Karpas-422 (cell line): ENCODE data around the gene MVK. TPM values are rescaled to one million over a fixed set of nuclear protein-coding genes. Genes with fewer than 3 reads are reported as not detected.

Experiments
- DNase-seq: peaks from one replicate; pipeline ENCODE4 v3.0.0-alpha.2; 2015
- H2AFZ ChIP-seq: fragments of 200-600 bp; sonication (generic); 2 replicates; pipeline ENCODE4 v1.6.1; 2014; ENCODE audit warnings: antibody characterized with exemption, low read length, mixed read lengths
- H3K27ac ChIP-seq: fragments of 200-600 bp; sonication (generic); 2 replicates; pipeline ENCODE4 v1.5.1; 2014; ENCODE audit warnings: mild to moderate bottlenecking, low read length, moderate library complexity
- H3K27me3 ChIP-seq: fragments of 200-600 bp; sonication (generic); 2 replicates; pipeline ENCODE4 v1.6.1; 2014; ENCODE audit warnings: low read length, mixed read lengths
- H3K36me3 ChIP-seq: fragments of 200-600 bp; sonication (generic); 2 replicates; pipeline ENCODE4 v1.6.1; 2014; ENCODE audit warnings: low read length, mixed read lengths; ENCODE audit not compliant: insufficient read depth
- H3K4me1 ChIP-seq: fragments of 200-600 bp; sonication (generic); 2 replicates; pipeline ENCODE4 v1.6.1; 2014; ENCODE audit warnings: mild to moderate bottlenecking, low read length, mixed read lengths
- H3K4me2 ChIP-seq: fragments of 200-600 bp; sonication (generic); 2 replicates; pipeline ENCODE4 v1.6.1; 2014; ENCODE audit warnings: low read length, low read depth, mild to moderate bottlenecking; ENCODE audit not compliant: poor library complexity, severe bottlenecking
- H3K4me3 ChIP-seq: fragments of 200-600 bp; sonication (generic); 2 replicates; pipeline ENCODE4 v1.5.1; 2014; ENCODE audit warnings: mild to moderate bottlenecking, antibody characterized with exemption, low read length, mixed read lengths
- H3K79me2 ChIP-seq: fragments of 200-600 bp; sonication (generic); 2 replicates; pipeline ENCODE4 v1.6.1; 2014; ENCODE audit warnings: mild to moderate bottlenecking, low read length, mixed read lengths
- H3K9ac ChIP-seq: fragments of 200-600 bp; sonication (generic); 2 replicates; pipeline ENCODE4 v1.6.0; 2014; ENCODE audit warnings: low read length
- H3K9me2 ChIP-seq: fragments of 200-600 bp; sonication (generic), shearing (Covaris generic); replicated peaks from 2 replicates; pipeline ENCODE4 v1.6.0; 2014; ENCODE audit warnings: mild to moderate bottlenecking, low read length, moderate library complexity; ENCODE audit not compliant: insufficient read depth
- H3K9me3 ChIP-seq: fragments of 300-700, 200-600 bp; sonication (generic); 2 replicates; pipeline ENCODE4 v1.6.1; 2014; ENCODE audit warnings: low read length, mixed read lengths
- H4K20me1 ChIP-seq: fragments of 200-600 bp; sonication (generic); 2 replicates; pipeline ENCODE4 v1.6.1; 2014; ENCODE audit warnings: mild to moderate bottlenecking, antibody characterized with exemption, low read length, low read depth; ENCODE audit not compliant: insufficient read depth
- total RNA-seq: library from RNA; depleted of rRNA; stranded (reverse); fragments of >200 nt; shearing (Covaris generic); gene quantifications from 2 replicates; pipeline ENCODE4 v1.2.3, GENCODE V29; 2014; ENCODE audit warnings: low replicate concordance

Gene MVK
- total RNA-seq, 1 experiment from 2014 or later = 14.7 TPM

DNA sequence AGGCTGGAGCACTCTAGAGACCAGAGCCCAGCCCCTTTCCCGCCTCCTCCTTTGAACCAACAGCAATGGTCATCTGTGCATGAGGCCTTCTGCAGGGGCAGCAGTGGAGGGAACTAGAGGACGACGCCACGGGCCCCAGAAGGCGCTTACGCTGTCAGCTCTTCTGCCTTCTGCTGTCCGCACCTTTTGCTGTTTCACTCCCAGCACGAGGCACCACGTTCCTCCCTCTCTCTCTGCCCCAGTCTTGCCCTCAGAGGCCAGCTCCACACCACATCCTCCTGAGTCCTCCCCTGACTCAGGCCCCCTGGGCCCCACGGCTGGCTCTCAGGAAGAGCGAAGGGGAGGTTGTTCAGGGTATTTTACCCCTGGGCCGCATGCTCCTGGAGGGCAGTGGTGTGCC lies 15.8 kb upstream of the MVK start:
- Histone ChIP-seq H3K4me2 (no peak overlapping the region), H3K4me1 (no peaks in the 10 kb centered on the region), H3K9me3 (peaks cover 3% of the 10 kb centered on the region; the same call in 1 of the 2 replicates), H3K4me3 (no peak overlapping the region), H2AFZ (no peak overlapping the region), H3K36me3 (peaks cover 7% of the 10 kb centered on the region; the same call in 1 of the 2 replicates), H3K27ac (no peak overlapping the region), H3K27me3 (no peaks in the 10 kb centered on the region), H4K20me1 (no peaks in the 10 kb centered on the region), H3K79me2 (no peaks in the 10 kb centered on the region), H3K9ac (no peak overlapping the region), H3K9me2 (no peaks in the 10 kb centered on the region)
- no peak for DNase-seq

GRCh38 chr12:109558374-109559199 lies 15.0 kb upstream of the MVK start:
- Histone ChIP-seq H3K9me2 (no peaks in the 10 kb centered on the region), H3K9ac (no peak overlapping the region), H3K27ac (no peak overlapping the region), H3K36me3 (peaks cover 12% of the 10 kb centered on the region; the same call in 1 of the 2 replicates), H3K79me2 (no peaks in the 10 kb centered on the region), H3K4me2 (no peak overlapping the region), H3K9me3 (peaks cover 3% of the 10 kb centered on the region; the same call in 1 of the 2 replicates), H3K27me3 (no peaks in the 10 kb centered on the region), H2AFZ (no peak overlapping the region), H3K4me1 (no peaks in the 10 kb centered on the region), H3K4me3 (no peak overlapping the region), H4K20me1 (no peaks in the 10 kb centered on the region)
- DNase-seq = no peak

- peaks cover 3% of the 10 kb centered on the region; the same call in 1 of the 2 replicates for H3K9me3 ChIP-seq
- no peaks in the 10 kb centered on the region for H4K20me1 ChIP-seq
- no peak overlapping the region for H3K9ac ChIP-seq
- no peaks in the 10 kb centered on the region for H3K9me2 ChIP-seq
- DNase-seq = no peak
- H3K79me2 ChIP-seq = no peaks in the 10 kb centered on the region
- H3K4me3 ChIP-seq = no peak overlapping the region
- H3K27ac ChIP-seq = no peak overlapping the region
- peaks cover 16% of the 10 kb centered on the region; the same call in 1 of the 2 replicates for H3K36me3 ChIP-seq
- no peak overlapping the region for H2AFZ ChIP-seq
- no peaks in the 10 kb centered on the region for H3K27me3 ChIP-seq
- no peaks in the 10 kb centered on the region for H3K4me1 ChIP-seq
- H3K4me2 ChIP-seq = no peak overlapping the region
Measured at GRCh38 chr12:109559200-109559505, 14.4 kb upstream of the MVK start.

DNA sequence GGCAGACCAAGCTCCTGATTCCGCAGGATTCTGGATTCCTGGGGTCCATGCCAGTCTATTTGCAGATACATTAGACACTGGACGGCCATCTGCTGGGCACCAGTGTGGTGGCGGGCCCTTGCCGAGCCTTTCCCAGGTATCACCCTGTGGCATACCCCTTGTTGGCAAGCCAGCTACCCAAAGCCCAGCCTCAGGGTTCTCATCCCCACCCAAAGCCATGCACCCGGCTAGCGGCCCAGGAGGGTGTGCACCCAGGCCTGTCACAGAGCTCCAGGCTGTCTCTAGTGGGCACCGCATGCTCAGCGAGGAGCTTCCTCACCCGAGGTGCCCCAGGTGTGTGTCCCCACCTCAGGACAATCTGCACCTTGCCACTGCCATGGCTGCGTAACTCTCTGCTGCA lies 14.0 kb upstream of the MVK start:
- H3K9me2 ChIP-seq = no peaks in the 10 kb centered on the region
- H4K20me1 ChIP-seq = no peaks in the 10 kb centered on the region
- H3K9me3 ChIP-seq = peaks cover 3% of the 10 kb centered on the region; the same call in 1 of the 2 replicates
- H3K36me3 ChIP-seq = peaks cover 17% of the 10 kb centered on the region
- H2AFZ ChIP-seq = no peak overlapping the region
- no peaks in the 10 kb centered on the region for H3K27me3 ChIP-seq
- no peaks in the 10 kb centered on the region for H3K79me2 ChIP-seq
- no peak overlapping the region for H3K4me3 ChIP-seq
- H3K4me1 ChIP-seq = no peaks in the 10 kb centered on the region
- H3K9ac ChIP-seq = no peak overlapping the region
- H3K4me2 ChIP-seq = no peak overlapping the region
- H3K27ac ChIP-seq = no peak overlapping the region
- no peak for DNase-seq

DNA sequence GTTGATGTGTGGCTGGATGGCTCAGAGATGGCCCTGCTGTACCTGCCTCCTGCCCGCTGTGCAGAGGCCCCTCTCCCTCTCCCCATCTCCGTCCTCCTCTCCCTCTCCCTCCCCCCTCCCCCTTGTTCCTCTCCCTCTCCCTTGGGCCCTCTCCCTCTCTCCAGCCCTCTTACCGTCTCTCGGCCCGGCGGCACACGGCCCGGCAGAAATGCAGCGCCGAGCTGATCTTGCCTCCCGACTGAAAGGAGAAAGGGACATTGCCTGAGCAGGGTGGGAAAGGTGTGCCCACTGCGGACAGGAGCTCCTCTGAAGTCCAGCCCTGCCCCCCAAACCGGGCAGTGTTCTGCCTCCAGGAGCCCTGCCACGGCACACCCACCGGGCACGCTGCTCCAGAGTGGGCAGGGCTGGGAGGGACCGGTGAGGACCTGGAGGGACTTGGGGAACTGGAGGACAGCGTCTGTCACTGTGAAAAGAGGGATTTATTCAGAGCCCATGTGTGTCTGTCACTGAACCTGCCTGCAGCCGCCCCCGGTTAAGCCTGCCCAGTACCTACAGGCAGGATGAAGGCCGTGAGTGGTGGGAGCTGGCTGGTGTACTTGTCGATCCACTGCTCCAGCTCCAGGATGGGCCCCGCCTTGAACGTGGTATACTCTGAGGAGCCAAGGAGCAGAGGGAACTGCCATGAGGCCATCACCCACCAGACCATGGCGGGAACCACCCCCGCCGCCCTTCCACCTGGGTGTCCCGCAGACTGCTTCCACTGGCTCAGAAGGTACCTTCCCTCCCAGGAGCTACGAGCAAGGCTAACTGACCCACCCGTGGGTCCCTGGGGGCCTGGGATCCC lies 12.5 kb upstream of the MVK start:
- no peaks in the 10 kb centered on the region for H3K27me3 ChIP-seq
- no peaks in the 10 kb centered on the region for H3K4me1 ChIP-seq

GRCh38 chr12:109561711-109562030 lies 11.9 kb upstream of the MVK start:
- no peak overlapping the region for H2AFZ ChIP-seq

More for the DNA sequence above, 12.5 kb upstream of the MVK start:
- no peaks in the 10 kb centered on the region for H3K9me2 ChIP-seq
- peaks cover 3% of the 10 kb centered on the region; the same call in 1 of the 2 replicates for H3K9me3 ChIP-seq
- no peak overlapping the region for H3K4me2 ChIP-seq
- DNase-seq = no peak
- H3K27ac ChIP-seq = no peak overlapping the region
- no peaks in the 10 kb centered on the region for H4K20me1 ChIP-seq
- H3K4me3 ChIP-seq = no peak overlapping the region
- H3K79me2 ChIP-seq = no peaks in the 10 kb centered on the region
- H3K9ac ChIP-seq = no peak overlapping the region
- H2AFZ ChIP-seq = no peak overlapping the region
- peaks cover 25% of the 10 kb centered on the region for H3K36me3 ChIP-seq

GRCh38 chr12:109562871-109563270 lies 10.7 kb upstream of the MVK start:
- no peak overlapping the region for H3K4me3 ChIP-seq
- H3K27ac ChIP-seq = no peak overlapping the region
- H3K9me3 ChIP-seq = peaks cover 3% of the 10 kb centered on the region; the same call in 1 of the 2 replicates
- H3K4me1 ChIP-seq = no peaks in the 10 kb centered on the region
- H3K9me2 ChIP-seq = no peaks in the 10 kb centered on the region
- no peak overlapping the region for H3K9ac ChIP-seq
- no peak overlapping the region for H3K4me2 ChIP-seq
- H3K79me2 ChIP-seq = no peaks in the 10 kb centered on the region
- H4K20me1 ChIP-seq = no peaks in the 10 kb centered on the region
- DNase-seq = no peak
- peaks cover 25% of the 10 kb centered on the region for H3K36me3 ChIP-seq
- no peak overlapping the region for H2AFZ ChIP-seq
- H3K27me3 ChIP-seq = no peaks in the 10 kb centered on the region

More at GRCh38 chr12:109561711-109562030, 11.9 kb upstream of the MVK start:
- Histone ChIP-seq H4K20me1 (no peaks in the 10 kb centered on the region), H3K9me2 (no peaks in the 10 kb centered on the region), H3K9ac (no peak overlapping the region), H3K4me1 (no peaks in the 10 kb centered on the region), H3K9me3 (peaks cover 3% of the 10 kb centered on the region; the same call in 1 of the 2 replicates), H3K4me3 (no peak overlapping the region), H3K27me3 (no peaks in the 10 kb centered on the region), H3K4me2 (no peak overlapping the region), H3K36me3 (peaks cover 25% of the 10 kb centered on the region), H3K27ac (no peak overlapping the region), H3K79me2 (no peaks in the 10 kb centered on the region)
- no peak for DNase-seq
